ENCODE data around the gene TRAPPC3. TPM values are rescaled to one million over a fixed set of nuclear protein-coding genes. Genes with fewer than 3 reads are reported as not detected.

Gene TRAPPC3
- total and polyA plus RNA-seq, 2 donors from 2014 or later, result 58.4 to 102 TPM

- Histone ChIP-seq H3K9ac (ENCODE audit: low read length in 3 of 3) (no peak overlapping the region), H3K36me3 (ENCODE audit: control insufficient read depth in 2 of 3, insufficient read depth in 3 of 3, low read length in 3 of 3) (peaks cover 6 to 34% (median 15%) of the 10 kb centered on the region in 3 donors), H3K9me3 (ENCODE audit: control insufficient read depth in 2 of 3, insufficient read depth in 1 of 3, low read length in 3 of 3) (no peaks in the 10 kb centered on the region), H3K4me1 (ENCODE audit: control insufficient read depth in 2 of 3, insufficient read depth in 2 of 3, low read depth in 1 of 3, low read length in 3 of 3) (peaks cover 0 to 14% (median 2%) of the 10 kb centered on the region in 3 donors), H3K27me3 (ENCODE audit: control insufficient read depth, insufficient read depth, low read length) (no peaks in the 10 kb centered on the region), H3K4me3 (ENCODE audit: low read length in 3 of 3) (no peak overlapping the region), H3K27ac (ENCODE audit: low read depth in 2 of 2, low read length in 2 of 2) (no peak overlapping the region)
- FAIRE-seq, result no peak
- DNase-seq, result no peak
- no peak for TF ChIP-seq CTCF (IDR thresholded peaks at IDR 0.05; ENCODE audit: borderline replicate concordance, extremely low read depth, insufficient read depth)
- intact Hi-C loops (cut with DNase I), result no loop called here
These were observed 55.4 kb downstream of the TRAPPC3 start for GRCh38 chr1:36093929-36094328.

DNA sequence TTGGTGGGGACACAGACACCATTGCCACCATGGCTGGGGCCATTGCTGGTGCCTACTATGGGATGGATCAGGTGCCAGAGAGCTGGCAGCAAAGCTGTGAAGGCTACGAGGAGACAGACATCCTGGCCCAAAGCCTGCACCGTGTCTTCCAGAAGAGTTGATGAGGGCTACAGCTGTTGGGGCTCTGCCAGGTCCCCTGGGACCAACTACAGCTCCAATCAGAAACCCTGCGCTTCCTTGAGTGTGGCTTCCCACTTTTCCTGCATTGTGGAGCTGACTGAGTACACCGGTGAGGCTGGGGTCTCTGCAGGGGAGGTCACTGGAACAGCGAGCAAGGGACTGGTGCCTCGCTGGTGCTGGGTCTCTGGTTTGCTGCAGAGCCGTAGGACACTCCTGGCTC, 56.1 kb downstream of the TRAPPC3 start:
- H3K27ac ChIP-seq (ENCODE audit: low read depth in 2 of 2, low read length in 2 of 2), result no peak overlapping the region
- no peaks in the 10 kb centered on the region for H3K9me3 ChIP-seq (ENCODE audit: control insufficient read depth in 2 of 3, insufficient read depth in 1 of 3, low read length in 3 of 3)
- no peak for TF ChIP-seq CTCF (IDR thresholded peaks at IDR 0.05; ENCODE audit: borderline replicate concordance, extremely low read depth, insufficient read depth)
- intact Hi-C loops (cut with DNase I), result no loop called here
- H3K36me3 ChIP-seq (ENCODE audit: control insufficient read depth in 2 of 3, insufficient read depth in 3 of 3, low read length in 3 of 3), result peaks cover 6 to 34% (median 15%) of the 10 kb centered on the region in 3 donors
- peaks cover 0 to 16% (median 2%) of the 10 kb centered on the region in 3 donors for H3K4me1 ChIP-seq (ENCODE audit: control insufficient read depth in 2 of 3, insufficient read depth in 2 of 3, low read depth in 1 of 3, low read length in 3 of 3)
- DNase-seq, result no peak
- no peak overlapping the region for H3K9ac ChIP-seq (ENCODE audit: low read length in 3 of 3)
- FAIRE-seq, result no peak
- H3K4me3 ChIP-seq (ENCODE audit: low read length in 3 of 3), result no peak overlapping the region
- no peaks in the 10 kb centered on the region for H3K27me3 ChIP-seq (ENCODE audit: control insufficient read depth, insufficient read depth, low read length)

- no peak overlapping the region for H3K27ac ChIP-seq (ENCODE audit: low read depth in 2 of 2, low read length in 2 of 2)
- FAIRE-seq (no peak), DNase-seq (no peak)
- H3K27me3 ChIP-seq (ENCODE audit: control insufficient read depth, insufficient read depth, low read length), result no peaks in the 10 kb centered on the region
- H3K4me3 ChIP-seq (ENCODE audit: low read length in 3 of 3), result no peak overlapping the region
- intact Hi-C loops (cut with DNase I), result no loop called here
- TF ChIP-seq CTCF (IDR thresholded peaks at IDR 0.05; ENCODE audit: borderline replicate concordance, extremely low read depth, insufficient read depth), result no peak
- H3K9ac ChIP-seq (ENCODE audit: low read length in 3 of 3), result no peak overlapping the region
- H3K9me3 ChIP-seq (ENCODE audit: control insufficient read depth in 2 of 3, insufficient read depth in 1 of 3, low read length in 3 of 3), result no peaks in the 10 kb centered on the region
- H3K36me3 ChIP-seq (ENCODE audit: control insufficient read depth in 2 of 3, insufficient read depth in 3 of 3, low read length in 3 of 3), result peaks cover 6 to 34% (median 15%) of the 10 kb centered on the region in 3 donors
- H3K4me1 ChIP-seq (ENCODE audit: control insufficient read depth in 2 of 3, insufficient read depth in 2 of 3, low read depth in 1 of 3, low read length in 3 of 3), result peaks cover 0 to 18% (median 2%) of the 10 kb centered on the region in 3 donors
These were observed 56.5 kb downstream of the TRAPPC3 start for GRCh38 chr1:36092798-36093185.

Data from kidney (tissue), 14 donors.